H4 (cell line): ENCODE results near the gene UVRAG. TPM values are rescaled to one million over a fixed set of nuclear protein-coding genes. Genes with fewer than 3 reads are reported as not detected.

Experiments used
- DNase-seq: peaks from one replicate; pipeline ENCODE4 v3.0.0-alpha.2; 2015; ENCODE audit warnings: low spot score
- total RNA-seq: library from RNA; depleted of rRNA; stranded (reverse); fragments of >200 nt; shearing (Covaris generic); gene quantifications from 2 replicates; pipeline ENCODE4 v1.2.3, GENCODE V29; 2014

The UVRAG gene
- total RNA-seq, 1 experiment from 2014 or later, result 10.0 TPM

- no peak for DNase-seq
Observed at GRCh38 chr11:76162336-76163288, 347.6 kb downstream of the UVRAG start.

DNA sequence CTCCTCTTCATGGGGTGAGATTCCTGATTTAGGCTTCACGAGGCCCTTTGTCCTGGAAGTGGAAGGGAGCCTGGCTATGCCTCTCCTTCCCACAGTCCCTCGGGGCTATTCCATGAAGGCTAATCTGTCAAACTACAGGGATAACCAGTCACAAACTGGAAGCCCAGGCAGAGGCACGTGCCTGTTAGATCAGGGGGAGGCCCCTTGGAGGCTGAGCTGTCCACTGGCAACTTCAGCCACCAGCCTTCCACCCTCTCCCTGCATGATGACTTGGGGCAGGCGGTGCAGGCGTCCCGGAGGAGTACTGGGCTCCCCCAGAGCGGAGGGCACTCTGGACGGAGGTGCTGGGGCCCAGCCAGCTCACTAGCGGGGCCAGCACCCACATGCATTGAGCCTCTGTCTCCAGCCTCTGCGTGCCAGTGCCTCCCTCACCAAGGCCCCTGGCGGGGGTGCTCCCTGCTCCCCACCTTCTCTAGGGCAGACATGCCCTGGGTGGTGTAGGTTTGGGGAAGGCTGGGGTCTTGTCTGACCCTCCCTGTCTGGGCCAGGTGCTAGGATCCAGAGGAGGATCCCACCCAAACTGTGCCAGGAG, 348.4 kb downstream of the UVRAG start:
- no peak for DNase-seq

GRCh38 chr11:76164081-76164480, 349.1 kb downstream of the UVRAG start:
- no peak for DNase-seq

DNA sequence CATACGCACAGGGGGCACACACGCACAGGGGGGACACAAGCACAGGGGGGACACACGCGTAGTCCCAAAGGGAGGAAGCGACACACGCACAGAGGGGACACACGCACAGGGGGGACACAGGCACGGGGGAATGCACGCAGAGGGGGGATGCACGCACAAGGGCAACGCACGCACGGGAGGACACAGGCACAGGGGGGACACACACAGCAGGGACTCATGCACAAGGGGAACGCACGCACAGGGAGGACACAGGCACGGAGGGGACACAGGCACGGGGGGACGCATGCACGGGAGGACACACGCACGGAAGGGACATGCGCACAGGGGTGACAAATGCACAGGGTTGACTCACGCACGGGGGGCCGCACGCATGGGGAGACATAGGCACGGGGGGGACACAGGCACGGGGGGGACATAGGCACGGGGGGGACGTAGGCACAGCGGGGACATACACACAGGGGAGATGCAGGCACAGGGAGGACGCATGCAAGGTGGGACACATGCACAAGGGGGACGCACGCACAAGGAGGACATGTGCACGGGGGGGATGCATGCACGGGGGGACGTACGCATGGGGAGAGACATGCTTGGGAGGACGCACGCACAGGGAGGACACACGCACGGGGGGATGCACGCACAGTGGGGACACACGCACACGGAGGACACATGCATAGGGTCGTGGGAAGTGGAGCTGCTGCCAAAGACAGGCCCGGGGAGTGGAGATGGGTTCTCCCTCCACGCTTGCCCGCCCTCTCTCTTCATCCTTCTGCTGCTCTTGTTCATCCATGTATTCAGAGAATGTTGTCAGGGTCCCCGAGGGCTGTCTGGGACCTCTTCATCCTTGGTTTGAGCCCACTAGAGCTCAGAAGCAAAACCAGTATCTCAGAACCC, 350.1 kb downstream of the UVRAG start:
- DNase-seq, result no peak

DNA sequence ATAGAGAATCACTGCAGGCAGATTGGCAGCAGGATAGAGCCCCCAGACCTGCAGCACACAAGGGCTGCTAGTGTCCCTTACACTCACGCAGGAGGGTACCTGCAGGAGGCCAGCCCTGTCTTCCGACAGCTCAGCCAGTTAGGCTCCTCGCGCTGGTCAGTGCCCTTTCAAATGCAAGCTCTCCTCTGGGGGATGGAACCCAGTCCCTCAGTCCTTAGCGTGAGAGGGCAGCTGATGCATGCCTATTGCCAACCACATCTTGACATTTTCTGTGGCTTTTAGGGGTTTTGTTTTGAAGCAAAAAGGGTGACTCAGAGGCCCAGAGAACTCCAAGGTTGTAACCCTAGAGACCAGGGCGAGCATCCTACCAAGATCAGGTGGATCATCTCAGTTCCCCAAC, 351.3 kb downstream of the UVRAG start:
- DNase-seq, result peak; percentile 17

DNA sequence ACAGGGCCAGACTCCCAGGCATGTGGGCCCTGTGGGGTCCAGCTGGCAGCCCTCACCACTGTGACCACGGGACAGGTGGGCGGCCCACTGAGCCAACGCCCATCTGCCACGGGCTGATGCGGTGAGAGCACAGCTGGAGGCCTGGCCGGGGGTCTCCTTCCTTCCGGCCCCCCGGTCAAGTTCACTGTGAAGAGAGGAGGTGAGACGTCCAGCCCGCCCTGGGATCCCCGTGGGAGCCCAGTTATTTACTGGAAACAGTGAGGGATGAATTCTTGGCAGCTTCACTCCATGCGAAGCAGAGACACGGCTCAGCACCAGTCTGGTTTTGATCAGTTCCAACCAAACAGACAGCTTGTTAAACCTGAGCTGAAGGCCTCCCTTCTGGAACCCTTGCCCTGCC, 352.6 kb downstream of the UVRAG start:
- no peak for DNase-seq

DNA sequence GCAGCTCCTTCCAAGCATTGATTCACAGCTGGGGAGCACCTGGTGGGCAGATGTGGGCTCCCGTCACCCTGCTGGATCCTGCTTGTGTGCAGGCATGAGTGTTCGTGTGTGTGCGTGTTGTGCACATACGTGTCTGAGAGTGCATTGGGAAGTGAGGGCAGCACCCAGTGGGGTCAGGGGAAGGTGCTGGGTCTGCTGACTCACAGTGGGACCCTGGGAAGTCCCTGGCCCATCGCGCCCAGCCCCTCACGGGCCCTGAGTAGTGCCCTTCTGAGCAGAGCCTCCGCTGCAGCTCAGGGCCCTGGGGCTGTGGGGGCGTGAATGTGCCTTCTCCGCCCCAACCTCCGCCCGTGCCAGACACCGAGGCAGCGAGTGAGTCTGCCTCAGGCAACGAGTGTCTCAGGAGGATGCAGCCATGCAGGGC, 354.5 kb downstream of the UVRAG start:
- DNase-seq, result no peak

GRCh38 chr11:76170468-76170867, 355.5 kb downstream of the UVRAG start:
- DNase-seq, result no peak

GRCh38 chr11:76172583-76172982, 357.6 kb downstream of the UVRAG start:
- no peak for DNase-seq

DNA sequence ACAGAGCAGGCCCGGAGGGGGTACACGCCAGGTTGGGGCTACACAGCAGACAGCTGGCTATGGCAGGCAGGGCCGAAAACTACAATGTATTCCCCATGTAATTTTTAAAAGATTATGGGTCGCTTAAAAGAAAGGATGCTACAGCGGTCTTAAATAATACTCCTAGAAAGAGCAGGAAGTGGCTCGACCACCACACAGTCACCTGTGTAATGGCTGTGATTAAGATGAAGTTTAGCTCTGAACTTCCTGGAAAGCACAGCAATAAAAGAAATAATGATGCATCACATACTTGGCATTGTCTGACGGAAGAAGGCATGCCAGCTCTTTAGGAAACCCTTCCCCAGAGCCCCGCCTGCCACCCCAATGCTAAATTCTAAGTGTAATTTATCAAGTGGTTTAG, 358.7 kb downstream of the UVRAG start:
- no peak for DNase-seq

DNA sequence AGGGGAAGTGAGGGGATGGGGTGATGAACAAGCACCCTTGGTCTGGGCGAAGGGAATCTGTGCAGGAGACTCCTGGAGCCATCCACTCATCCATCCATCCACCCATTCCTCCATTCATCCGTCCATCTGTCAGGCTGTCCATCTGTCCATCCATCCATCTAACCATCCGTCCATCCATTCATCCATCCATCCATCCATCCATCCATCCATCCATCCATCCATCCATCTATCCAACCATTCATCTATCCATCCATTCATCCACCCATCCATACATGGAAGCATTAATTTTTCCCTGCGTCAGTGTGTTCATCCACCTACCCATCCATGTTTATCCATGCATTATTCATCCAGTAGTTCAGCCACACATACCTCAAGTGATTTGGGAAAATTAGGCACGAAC, 359.3 kb downstream of the UVRAG start:
- no peak for DNase-seq

GRCh38 chr11:76175783-76176182, 360.8 kb downstream of the UVRAG start:
- no peak for DNase-seq

- no peak for DNase-seq
Observed at GRCh38 chr11:76176463-76176862, 361.5 kb downstream of the UVRAG start.

- DNase-seq, result no peak
Observed at GRCh38 chr11:76177250-76177686, 362.3 kb downstream of the UVRAG start.

- no peak for DNase-seq
Observed at GRCh38 chr11:76179147-76179546, 364.1 kb downstream of the UVRAG start.

DNA sequence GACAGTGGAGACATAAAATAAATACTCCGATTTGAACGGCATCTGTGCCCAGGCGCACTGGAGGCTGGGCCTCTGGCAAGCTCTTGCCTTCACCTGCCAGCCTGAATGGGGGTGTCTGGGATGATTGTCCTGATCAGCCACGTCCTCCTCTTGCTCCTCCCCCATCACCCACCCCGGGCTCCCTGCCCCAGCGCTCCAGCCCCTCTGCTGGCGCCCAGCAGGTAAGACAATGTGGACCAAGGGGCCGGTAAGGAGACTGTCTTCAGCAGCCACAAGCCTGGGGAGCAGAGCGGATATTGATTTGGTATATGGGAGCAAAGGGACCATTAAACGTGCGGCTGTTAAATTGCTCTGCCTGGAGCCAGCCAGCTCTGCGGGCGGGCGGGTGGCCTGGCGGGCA, 366.4 kb downstream of the UVRAG start:
- no peak for DNase-seq

DNA sequence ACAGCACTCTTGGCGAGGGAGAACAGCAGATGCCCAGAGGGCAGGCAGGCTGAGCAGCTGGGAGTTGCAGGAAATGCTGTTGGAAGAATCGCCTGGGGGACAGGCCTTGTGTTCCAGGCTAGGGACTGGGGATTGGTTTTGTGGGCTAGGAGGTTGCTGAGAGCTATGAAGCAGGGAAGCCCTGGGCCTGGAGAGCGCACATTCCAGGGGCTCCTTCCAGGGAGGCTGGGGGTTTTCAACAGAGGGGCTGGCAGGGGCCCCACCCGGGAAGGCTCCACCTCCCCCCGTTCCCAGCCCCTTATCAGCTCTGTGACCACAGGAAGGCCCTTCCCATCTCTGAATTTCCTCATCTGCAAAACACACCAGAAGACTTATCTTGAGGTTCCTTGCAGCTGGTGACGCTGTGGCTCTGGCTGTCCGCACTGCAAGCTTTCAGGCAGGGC, 369.6 kb downstream of the UVRAG start:
- DNase-seq, result no peak

- DNase-seq, result no peak
Observed at GRCh38 chr11:76185511-76185910, 370.5 kb downstream of the UVRAG start.

GRCh38 chr11:76185931-76186401, 371.0 kb downstream of the UVRAG start:
- no peak for DNase-seq

GRCh38 chr11:76186776-76187279, 371.8 kb downstream of the UVRAG start:
- no peak for DNase-seq

DNA sequence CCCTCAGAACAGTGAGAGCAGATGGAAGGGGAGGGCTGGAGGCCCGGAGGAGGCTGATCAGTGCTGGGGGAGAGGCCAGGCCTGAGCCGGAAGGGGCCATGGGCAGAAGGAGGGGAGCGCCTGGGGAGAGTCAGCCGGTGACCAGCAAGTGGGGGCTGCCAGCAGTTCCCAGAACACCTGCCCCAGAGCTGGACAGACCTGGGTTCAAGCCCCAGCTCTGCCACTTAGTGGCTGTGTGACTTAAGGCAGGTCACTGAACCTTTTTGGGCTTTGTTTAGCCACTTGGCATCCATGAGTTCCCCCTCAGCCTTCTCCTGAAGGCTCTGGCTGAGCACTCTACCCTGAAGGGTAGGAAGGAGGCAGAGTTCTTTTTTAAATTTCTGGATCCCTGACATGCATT, 373.9 kb downstream of the UVRAG start:
- no peak for DNase-seq

DNA sequence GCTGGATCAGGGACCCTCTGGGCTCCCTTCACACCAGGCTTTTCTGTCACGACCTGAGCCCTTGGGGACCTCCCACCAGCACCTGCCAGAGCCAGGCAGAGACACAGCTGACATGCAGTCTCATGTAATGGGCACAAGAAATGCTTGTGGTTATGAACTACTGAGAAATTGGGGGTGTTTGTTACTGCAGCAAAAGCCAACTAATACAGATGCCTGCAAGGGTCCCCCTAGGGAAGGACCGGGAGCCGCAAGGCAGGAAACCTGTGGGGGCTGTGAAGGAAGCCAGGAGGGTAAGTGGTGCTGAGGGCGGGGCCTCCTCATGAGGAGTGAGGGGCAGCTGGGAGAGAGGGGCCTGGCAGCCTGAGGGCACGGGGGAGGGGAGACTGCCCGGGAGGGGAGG, 374.7 kb downstream of the UVRAG start:
- no peak for DNase-seq
